ENCODE data around the gene VAMP5.

GRCh38 chr2:85560812-85561279 is 23.4 kb upstream of the VAMP5 start:
- no peak for TF ChIP-seq CTCF (IDR thresholded peaks at IDR 0.05; ENCODE audit: insufficient read depth, low read depth, low read length)
- TF ChIP-seq EZH2 (IDR thresholded peaks at IDR 0.05; ENCODE audit: insufficient read depth, low read length): no peak

Data from astrocyte (in vitro differentiated cells and primary cell).